Measurements from ENCODE around the gene PRKCH. TPM values are rescaled to one million over a fixed set of nuclear protein-coding genes. Genes with fewer than 3 reads are reported as not detected.

PRKCH gene
- total and polyA plus RNA-seq, 5 donors from 2014 or later = 194 to 457 (median 201) TPM

DNA sequence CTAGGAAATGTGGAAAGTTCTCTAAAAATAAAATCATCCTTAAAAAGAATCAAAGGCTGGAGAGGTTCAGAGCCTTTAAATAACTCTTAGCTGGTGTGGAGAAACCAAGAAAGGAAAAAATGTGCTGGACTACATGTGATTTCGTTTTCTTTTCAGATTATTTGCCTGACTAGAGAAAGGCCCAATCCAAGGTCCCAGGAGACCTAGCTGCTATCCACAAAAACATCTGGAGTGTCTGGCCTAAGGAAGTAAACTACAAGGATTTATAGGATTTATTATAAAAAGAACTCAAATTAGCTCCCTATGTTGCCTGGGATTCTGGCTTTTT is 39.5 kb upstream of the PRKCH start:
- H3K4me1 ChIP-seq (ENCODE audit: control insufficient read depth, insufficient read depth, low read length, poor library complexity, severe bottlenecking) = peaks cover 13% of the 10 kb centered on the region
- Mint-ChIP-seq H3K9me3 (peaks cover 0 to 2% (median 0%) of the 10 kb centered on the region in 7 donors), H3K4me1 (peaks cover 6 to 46% (median 15%) of the 10 kb centered on the region in 4 donors), H3K27ac (no peak overlapping the region), H3K4me3 (peak overlapping the region; percentile 71 to 87 (median 81)), H3K36me3 (no peaks in the 10 kb centered on the region), H3K27me3 (peaks cover 61% of the 10 kb centered on the region)
- ATAC-seq (ENCODE audit: low read depth in 2 of 2) (no peak), DNase-seq (no peak)
- H3K4me3 ChIP-seq (ENCODE audit: low read depth, low read length) = no peak overlapping the region
- H3K27ac ChIP-seq (ENCODE audit: insufficient read depth, low read length, poor library complexity, severe bottlenecking) = no peak overlapping the region
- no peaks in the 10 kb centered on the region for H3K9me3 ChIP-seq (ENCODE audit: control insufficient read depth in 2 of 2, low read length in 2 of 2)
- no peaks in the 10 kb centered on the region for H3K36me3 ChIP-seq (ENCODE audit: control insufficient read depth, insufficient read depth, low read length)
- peaks cover 11% of the 10 kb centered on the region for H3K27me3 ChIP-seq (ENCODE audit: control insufficient read depth, insufficient read depth, low read length)

- no peak overlapping the region for H3K27ac ChIP-seq (ENCODE audit: insufficient read depth, low read length, poor library complexity, severe bottlenecking)
- DNase-seq (no peak), ATAC-seq (ENCODE audit: low read depth in 2 of 2) (no peak)
- no peaks in the 10 kb centered on the region for H3K36me3 ChIP-seq (ENCODE audit: control insufficient read depth, insufficient read depth, low read length)
- H3K4me3 Mint-ChIP-seq = peak overlapping the region in 2 of 4 donors; percentile 31 to 54
- no peaks in the 10 kb centered on the region for H3K9me3 ChIP-seq (ENCODE audit: control insufficient read depth in 2 of 2, low read length in 2 of 2)
- no peak overlapping the region for H3K4me3 ChIP-seq (ENCODE audit: low read depth, low read length)
- peaks cover 13% of the 10 kb centered on the region for H3K4me1 ChIP-seq (ENCODE audit: control insufficient read depth, insufficient read depth, low read length, poor library complexity, severe bottlenecking)
- peaks cover 0 to 2% (median 0%) of the 10 kb centered on the region in 7 donors for H3K9me3 Mint-ChIP-seq
- no peaks in the 10 kb centered on the region for H3K36me3 Mint-ChIP-seq
- H3K27ac Mint-ChIP-seq = no peak overlapping the region
- H3K27me3 ChIP-seq (ENCODE audit: control insufficient read depth, insufficient read depth, low read length) = peaks cover 7% of the 10 kb centered on the region
- peaks cover 55% of the 10 kb centered on the region for H3K27me3 Mint-ChIP-seq
- H3K4me1 Mint-ChIP-seq = peaks cover 8 to 46% (median 15%) of the 10 kb centered on the region in 4 donors
These were observed 38.6 kb upstream of the PRKCH start for GRCh38 chr14:61282746-61283145.

- no peak for ATAC-seq (ENCODE audit: low read depth in 2 of 2)
- no peaks in the 10 kb centered on the region for H3K36me3 Mint-ChIP-seq
These were observed 37.4 kb upstream of the PRKCH start for GRCh38 chr14:61284001-61284400.

GRCh38 chr14:61285364-61285763 is 36.0 kb upstream of the PRKCH start:
- ATAC-seq (ENCODE audit: low read depth in 2 of 2) (no peak), DNase-seq (no peak)
- Histone ChIP-seq H3K27ac (ENCODE audit: insufficient read depth, low read length, poor library complexity, severe bottlenecking) (no peak overlapping the region), H3K27me3 (ENCODE audit: control insufficient read depth, insufficient read depth, low read length) (no peaks in the 10 kb centered on the region), H3K9me3 (ENCODE audit: control insufficient read depth in 2 of 2, low read length in 2 of 2) (no peaks in the 10 kb centered on the region), H3K36me3 (ENCODE audit: control insufficient read depth, insufficient read depth, low read length) (no peaks in the 10 kb centered on the region), H3K4me3 (ENCODE audit: low read depth, low read length) (no peak overlapping the region), H3K4me1 (ENCODE audit: control insufficient read depth, insufficient read depth, low read length, poor library complexity, severe bottlenecking) (peaks cover 6% of the 10 kb centered on the region)
- Mint-ChIP-seq H3K4me1 (peaks cover 4 to 32% (median 13%) of the 10 kb centered on the region in 4 donors), H3K36me3 (no peaks in the 10 kb centered on the region), H3K9me3 (no peaks in the 10 kb centered on the region), H3K27me3 (peaks cover 38% of the 10 kb centered on the region), H3K27ac (no peak overlapping the region), H3K4me3 (peak overlapping the region in 1 of 4 donors; percentile 55)

More at GRCh38 chr14:61284001-61284400, 37.4 kb upstream of the PRKCH start:
- Histone ChIP-seq H3K4me3 (ENCODE audit: low read depth, low read length) (no peak overlapping the region), H3K27me3 (ENCODE audit: control insufficient read depth, insufficient read depth, low read length) (peaks cover 7% of the 10 kb centered on the region), H3K9me3 (ENCODE audit: control insufficient read depth in 2 of 2, low read length in 2 of 2) (no peaks in the 10 kb centered on the region), H3K36me3 (ENCODE audit: control insufficient read depth, insufficient read depth, low read length) (no peaks in the 10 kb centered on the region), H3K4me1 (ENCODE audit: control insufficient read depth, insufficient read depth, low read length, poor library complexity, severe bottlenecking) (peaks cover 13% of the 10 kb centered on the region), H3K27ac (ENCODE audit: insufficient read depth, low read length, poor library complexity, severe bottlenecking) (no peak overlapping the region)
- H3K4me1 Mint-ChIP-seq = peaks cover 5 to 42% (median 15%) of the 10 kb centered on the region in 4 donors
- H3K27ac Mint-ChIP-seq = no peak overlapping the region
- peak overlapping the region in 1 of 4 donors; percentile 1 for H3K4me3 Mint-ChIP-seq
- H3K9me3 Mint-ChIP-seq = peaks cover 0 to 2% (median 0%) of the 10 kb centered on the region in 7 donors
- H3K27me3 Mint-ChIP-seq = peaks cover 48% of the 10 kb centered on the region
- DNase-seq = peak in 1 of 3 donors; percentile 32

- Histone ChIP-seq H3K4me3 (ENCODE audit: low read depth, low read length) (no peak overlapping the region), H3K4me1 (ENCODE audit: control insufficient read depth, insufficient read depth, low read length, poor library complexity, severe bottlenecking) (no peaks in the 10 kb centered on the region), H3K36me3 (ENCODE audit: control insufficient read depth, insufficient read depth, low read length) (no peaks in the 10 kb centered on the region), H3K27me3 (ENCODE audit: control insufficient read depth, insufficient read depth, low read length) (no peaks in the 10 kb centered on the region), H3K9me3 (ENCODE audit: control insufficient read depth in 2 of 2, low read length in 2 of 2) (no peaks in the 10 kb centered on the region), H3K27ac (ENCODE audit: insufficient read depth, low read length, poor library complexity, severe bottlenecking) (no peak overlapping the region)
- peaks cover 31% of the 10 kb centered on the region for H3K27me3 Mint-ChIP-seq
- peaks cover 4 to 23% (median 12%) of the 10 kb centered on the region in 4 donors for H3K4me1 Mint-ChIP-seq
- peak overlapping the region in 2 of 3 donors; percentile 49 to 51 for H3K27ac Mint-ChIP-seq
- ATAC-seq (ENCODE audit: low read depth in 2 of 2) (no peak), DNase-seq (no peak)
- H3K4me3 Mint-ChIP-seq = no peak overlapping the region
- H3K9me3 Mint-ChIP-seq = no peaks in the 10 kb centered on the region
- H3K36me3 Mint-ChIP-seq = no peaks in the 10 kb centered on the region
These were observed 34.2 kb upstream of the PRKCH start for GRCh38 chr14:61287196-61287595.

- Histone ChIP-seq H3K36me3 (ENCODE audit: control insufficient read depth, insufficient read depth, low read length) (no peaks in the 10 kb centered on the region), H3K4me3 (ENCODE audit: low read depth, low read length) (no peak overlapping the region), H3K9me3 (ENCODE audit: control insufficient read depth in 2 of 2, low read length in 2 of 2) (no peaks in the 10 kb centered on the region), H3K27ac (ENCODE audit: insufficient read depth, low read length, poor library complexity, severe bottlenecking) (no peak overlapping the region), H3K4me1 (ENCODE audit: control insufficient read depth, insufficient read depth, low read length, poor library complexity, severe bottlenecking) (no peaks in the 10 kb centered on the region), H3K27me3 (ENCODE audit: control insufficient read depth, insufficient read depth, low read length) (no peaks in the 10 kb centered on the region)
- H3K36me3 Mint-ChIP-seq = peaks cover 2% of the 10 kb centered on the region
- no peak for DNase-seq
- ATAC-seq (ENCODE audit: low read depth in 2 of 2) = no peak
- no peak overlapping the region for H3K27ac Mint-ChIP-seq
- H3K4me1 Mint-ChIP-seq = peaks cover 4 to 22% (median 9%) of the 10 kb centered on the region in 4 donors
- no peak overlapping the region for H3K4me3 Mint-ChIP-seq
- H3K27me3 Mint-ChIP-seq = peaks cover 21% of the 10 kb centered on the region
- H3K9me3 Mint-ChIP-seq = no peaks in the 10 kb centered on the region
These were observed 33.2 kb upstream of the PRKCH start for GRCh38 chr14:61288228-61288627.

DNA sequence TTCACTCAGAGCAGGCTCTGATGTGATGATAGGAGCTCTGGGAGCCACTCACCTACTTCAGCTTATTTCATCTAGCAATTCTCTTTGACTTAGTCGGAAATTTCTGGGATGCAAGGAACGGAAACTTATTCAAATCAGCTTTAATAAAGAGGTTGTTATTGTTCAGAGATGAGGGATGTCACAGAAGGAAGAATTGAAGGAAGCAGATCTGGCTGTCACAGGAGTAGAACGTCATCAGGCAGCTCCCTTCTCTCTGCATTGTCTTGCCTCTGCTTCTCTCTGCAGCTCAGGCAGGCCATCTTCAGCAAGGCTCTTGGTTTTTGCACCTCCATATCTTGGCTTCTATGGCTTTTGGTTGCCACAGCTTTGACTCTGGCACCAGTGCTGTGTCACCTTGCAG is 32.7 kb upstream of the PRKCH start:
- H3K4me1 ChIP-seq (ENCODE audit: control insufficient read depth, insufficient read depth, low read length, poor library complexity, severe bottlenecking) = no peaks in the 10 kb centered on the region
- Mint-ChIP-seq H3K4me1 (peaks cover 4 to 20% (median 9%) of the 10 kb centered on the region in 4 donors), H3K4me3 (no peak overlapping the region), H3K36me3 (peaks cover 3% of the 10 kb centered on the region), H3K9me3 (no peaks in the 10 kb centered on the region), H3K27ac (no peak overlapping the region), H3K27me3 (peaks cover 19% of the 10 kb centered on the region)
- H3K4me3 ChIP-seq (ENCODE audit: low read depth, low read length) = no peak overlapping the region
- no peak for DNase-seq
- H3K27me3 ChIP-seq (ENCODE audit: control insufficient read depth, insufficient read depth, low read length) = no peaks in the 10 kb centered on the region
- no peak for ATAC-seq (ENCODE audit: low read depth in 2 of 2)
- H3K9me3 ChIP-seq (ENCODE audit: control insufficient read depth in 2 of 2, low read length in 2 of 2) = no peaks in the 10 kb centered on the region
- H3K36me3 ChIP-seq (ENCODE audit: control insufficient read depth, insufficient read depth, low read length) = no peaks in the 10 kb centered on the region
- no peak overlapping the region for H3K27ac ChIP-seq (ENCODE audit: insufficient read depth, low read length, poor library complexity, severe bottlenecking)

DNA sequence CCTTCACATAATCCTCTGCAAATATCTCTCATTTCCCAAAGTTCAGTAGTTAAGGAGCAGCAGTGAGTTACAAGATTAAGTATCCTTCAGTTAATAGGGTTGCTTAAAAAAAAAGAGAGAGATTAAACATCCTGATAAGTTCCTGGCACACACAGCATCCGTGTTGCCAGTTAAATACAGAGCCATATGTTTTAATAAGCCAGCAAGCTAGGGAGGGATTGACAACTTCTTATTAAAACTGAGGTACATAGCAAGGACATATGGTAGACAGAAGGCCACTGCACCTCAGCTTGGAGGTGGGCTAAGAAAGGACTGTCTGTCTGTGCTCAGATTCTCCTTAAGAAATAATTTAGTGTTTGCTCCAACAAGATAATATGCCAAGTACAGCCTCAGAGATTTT is 30.7 kb upstream of the PRKCH start:
- no peaks in the 10 kb centered on the region for H3K27me3 ChIP-seq (ENCODE audit: control insufficient read depth, insufficient read depth, low read length)
- no peaks in the 10 kb centered on the region for H3K9me3 Mint-ChIP-seq
- H3K9me3 ChIP-seq (ENCODE audit: control insufficient read depth in 2 of 2, low read length in 2 of 2) = no peaks in the 10 kb centered on the region
- no peaks in the 10 kb centered on the region for H3K4me1 ChIP-seq (ENCODE audit: control insufficient read depth, insufficient read depth, low read length, poor library complexity, severe bottlenecking)
- peaks cover 2 to 8% (median 6%) of the 10 kb centered on the region in 4 donors for H3K4me1 Mint-ChIP-seq
- H3K4me3 Mint-ChIP-seq = no peak overlapping the region
- H3K36me3 ChIP-seq (ENCODE audit: control insufficient read depth, insufficient read depth, low read length) = no peaks in the 10 kb centered on the region
- H3K27me3 Mint-ChIP-seq = peaks cover 11% of the 10 kb centered on the region
- no peak for DNase-seq
- H3K27ac ChIP-seq (ENCODE audit: insufficient read depth, low read length, poor library complexity, severe bottlenecking) = no peak overlapping the region
- H3K4me3 ChIP-seq (ENCODE audit: low read depth, low read length) = no peak overlapping the region
- H3K27ac Mint-ChIP-seq = no peak overlapping the region
- ATAC-seq (ENCODE audit: low read depth in 2 of 2) = no peak
- peaks cover 3% of the 10 kb centered on the region for H3K36me3 Mint-ChIP-seq

Measured in CD4-positive, CD25-positive, alpha-beta regulatory T cell (primary cell).